Middle frontal gyrus (tissue), 1 donor: ENCODE measurements around the gene FBRSL1.

ENCODE experiments used
- DNase-seq: peaks from one replicate; pipeline ENCODE4 v3.0.0-alpha.2; 2015; ENCODE audit warnings: low spot score; ENCODE audit errors: extremely low spot score

Gene FBRSL1

DNA sequence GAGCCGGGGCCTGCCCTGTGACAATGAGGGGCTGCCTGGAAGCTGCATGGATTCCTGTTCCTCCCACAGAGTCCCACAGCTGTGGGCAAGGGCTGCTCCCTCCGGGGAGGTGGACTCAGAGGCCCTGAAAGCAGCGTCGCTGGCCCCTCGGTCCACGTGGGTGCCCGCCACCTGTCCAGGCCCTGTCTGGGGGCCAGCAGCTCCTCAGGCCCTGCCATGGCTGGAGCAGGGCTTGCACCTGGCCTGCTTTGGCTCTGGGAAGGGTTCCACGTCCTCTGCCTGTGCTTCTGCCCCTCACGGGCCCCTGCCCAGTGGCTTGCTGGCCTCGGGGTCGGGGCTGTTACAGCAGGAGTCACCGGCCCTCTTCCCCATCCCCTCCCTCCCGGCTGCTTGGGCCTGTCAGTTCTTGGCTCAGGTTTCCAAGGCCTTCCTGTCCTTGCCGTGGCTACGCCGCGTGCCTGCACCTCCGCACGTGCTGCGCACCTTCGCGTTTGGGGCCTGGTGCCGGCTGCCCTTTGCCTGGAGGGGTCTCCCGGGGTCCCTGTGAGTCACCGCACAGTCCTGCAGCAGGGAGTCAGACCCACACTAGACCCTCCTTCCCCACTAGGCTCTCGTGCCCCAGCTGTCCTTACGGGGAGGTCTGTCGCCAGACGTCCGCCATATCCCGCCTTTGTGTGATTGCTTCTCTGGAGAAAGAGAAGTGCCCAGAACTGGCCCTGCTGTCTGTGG, 5.8 kb downstream of the FBRSL1 start:
- no peak for DNase-seq

DNA sequence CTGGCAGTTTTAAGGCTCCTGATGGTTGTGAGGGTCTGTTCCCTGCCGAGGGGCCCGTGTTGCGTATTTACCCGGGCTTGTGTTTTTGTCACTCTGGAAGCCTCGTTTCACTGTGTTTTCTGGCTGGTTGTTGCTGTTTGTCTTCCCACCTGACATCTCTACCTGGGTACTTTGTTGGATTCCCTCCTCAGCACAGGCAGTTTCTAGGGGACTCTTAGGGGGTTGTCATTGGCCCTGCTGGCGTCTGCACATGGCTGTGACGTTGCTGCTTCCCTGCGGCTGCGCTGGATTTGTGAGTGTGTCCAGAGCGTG, 6.4 kb downstream of the FBRSL1 start:
- DNase-seq, result no peak

DNA sequence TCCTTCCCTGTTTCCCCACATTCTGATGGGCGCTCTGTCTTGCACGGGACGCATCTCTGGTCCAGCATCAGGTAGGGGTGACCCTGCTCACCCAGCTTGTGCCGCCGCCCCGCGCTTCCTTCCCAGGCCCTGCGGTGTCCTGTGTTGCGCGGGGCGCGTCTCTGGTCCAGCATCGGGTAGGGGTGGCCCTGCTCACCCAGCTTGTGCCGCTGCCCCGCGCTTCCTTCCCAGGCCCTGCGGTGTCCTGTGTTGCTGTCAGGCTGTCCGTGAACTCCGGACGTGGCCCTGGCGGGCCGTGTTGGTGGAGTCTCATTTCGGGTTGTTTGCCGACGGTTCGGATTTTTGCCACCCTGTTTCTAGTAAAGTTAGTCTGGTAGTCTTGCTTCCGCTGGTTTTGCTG, 6.8 kb downstream of the FBRSL1 start:
- no peak for DNase-seq

DNA sequence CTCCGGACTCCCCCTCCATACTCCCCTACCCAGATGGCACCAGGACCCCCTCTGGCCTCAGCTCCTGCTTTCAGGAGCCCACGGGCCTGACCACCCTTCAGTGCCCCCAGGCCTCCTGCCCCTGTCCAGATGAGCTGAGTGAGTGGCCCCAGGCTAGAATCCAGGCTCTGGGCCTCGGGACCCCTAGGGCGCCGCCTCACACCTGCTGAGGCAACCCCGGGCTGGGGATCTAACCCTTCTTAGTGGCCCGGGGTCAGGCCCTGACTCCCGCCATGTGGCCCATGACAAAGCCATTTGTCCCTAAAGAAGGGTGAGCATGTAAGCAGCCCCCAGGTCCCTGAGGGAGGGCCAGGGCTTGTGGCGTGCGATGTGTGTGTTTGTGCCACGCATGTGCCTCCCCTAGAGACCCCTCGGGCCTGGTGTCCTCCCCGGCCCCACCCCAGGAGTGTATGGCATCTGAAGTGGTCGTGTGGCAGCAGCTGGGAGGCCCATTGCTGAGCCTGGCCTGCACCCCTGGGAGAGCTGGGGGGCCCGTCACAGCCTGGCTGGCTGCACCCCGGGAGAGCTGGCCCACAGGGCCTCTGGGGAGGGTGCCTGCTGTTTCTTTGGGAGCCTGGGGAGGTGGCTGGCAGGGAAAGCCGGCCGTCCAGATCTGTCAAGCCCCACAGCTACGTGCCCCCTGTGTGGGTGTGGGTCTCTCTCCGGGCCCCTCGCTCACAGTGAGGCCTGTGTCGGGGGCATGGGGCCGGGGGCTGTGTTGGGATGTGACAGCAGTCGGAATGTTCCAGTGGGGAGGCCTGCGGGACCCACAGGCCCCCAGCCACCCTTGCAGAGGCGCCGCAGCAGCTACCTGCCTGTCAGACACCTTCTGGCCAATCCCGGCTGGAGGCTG, 7.8 kb downstream of the FBRSL1 start:
- no peak for DNase-seq

DNA sequence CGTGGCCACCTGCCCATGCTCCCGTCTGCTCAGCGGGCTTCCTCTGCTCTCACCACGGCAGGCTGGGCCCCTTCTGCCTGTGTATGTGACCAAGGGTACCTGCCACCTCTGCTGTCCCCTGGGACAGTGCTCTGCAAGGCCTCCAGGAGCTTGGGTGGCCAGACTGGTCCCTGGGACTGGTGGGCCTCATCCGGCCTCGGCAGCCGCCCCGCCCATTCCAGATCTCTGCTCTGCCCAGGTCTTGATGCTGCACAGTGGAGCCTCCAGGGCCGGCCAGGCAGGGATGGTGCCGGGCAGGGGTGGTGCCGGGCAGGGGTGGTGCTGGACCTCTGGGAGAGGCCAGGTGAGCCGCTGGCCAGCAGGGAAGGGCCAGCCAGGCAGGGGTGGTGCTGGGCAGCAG, 9.0 kb downstream of the FBRSL1 start:
- DNase-seq, result no peak

DNA sequence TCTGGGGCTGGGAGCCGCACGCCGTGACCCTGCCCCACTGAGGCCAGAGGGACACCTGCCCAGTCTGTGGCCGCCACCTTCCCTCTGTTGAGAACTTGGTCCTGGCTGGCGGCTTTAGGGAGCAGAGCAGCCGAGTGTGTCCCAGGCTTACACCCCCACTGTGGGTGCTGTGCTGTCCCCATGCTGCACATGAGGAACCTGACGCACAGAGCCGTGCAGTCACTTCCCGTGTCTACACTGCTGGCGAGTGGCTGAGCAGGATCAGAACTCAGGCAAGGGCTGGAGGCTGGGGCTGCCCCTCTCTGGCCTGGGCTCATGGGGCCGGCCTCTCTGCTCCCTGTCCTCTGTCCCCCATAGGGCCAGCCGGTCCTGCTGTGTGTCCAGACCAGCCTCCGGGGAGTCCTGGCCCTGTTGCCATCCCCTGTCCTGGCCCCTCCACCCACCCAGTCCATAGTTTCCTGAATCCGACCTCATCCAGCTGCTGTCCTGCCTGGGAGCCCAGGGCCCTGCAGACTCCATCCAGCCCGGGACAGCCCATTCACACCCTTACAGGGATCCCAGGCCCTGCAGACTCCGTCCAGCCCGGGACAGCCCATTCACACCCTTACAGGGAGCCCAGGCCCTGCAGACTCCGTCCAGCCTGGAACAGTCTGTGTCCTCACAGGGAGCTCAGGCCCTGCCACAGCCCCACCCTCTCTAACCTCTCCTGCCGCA, 10.3 kb downstream of the FBRSL1 start:
- DNase-seq, result no peak

DNA sequence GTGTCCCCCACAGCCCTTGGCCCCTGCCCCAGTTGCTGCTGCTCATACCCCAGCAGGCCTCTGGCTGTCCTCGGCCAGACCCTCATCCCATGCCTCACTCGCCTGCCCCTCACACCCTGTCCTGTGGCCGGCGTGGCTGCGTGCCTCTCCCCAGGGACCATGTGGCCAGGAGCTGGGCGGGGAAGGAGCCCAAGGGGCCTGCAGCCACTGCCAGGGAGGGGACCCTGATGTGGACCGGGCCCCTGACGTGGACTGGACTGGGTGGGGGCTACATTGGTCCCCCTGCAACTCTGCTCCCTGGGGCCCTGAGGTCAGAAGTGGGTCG, 10.9 kb downstream of the FBRSL1 start:
- DNase-seq, result no peak

DNA sequence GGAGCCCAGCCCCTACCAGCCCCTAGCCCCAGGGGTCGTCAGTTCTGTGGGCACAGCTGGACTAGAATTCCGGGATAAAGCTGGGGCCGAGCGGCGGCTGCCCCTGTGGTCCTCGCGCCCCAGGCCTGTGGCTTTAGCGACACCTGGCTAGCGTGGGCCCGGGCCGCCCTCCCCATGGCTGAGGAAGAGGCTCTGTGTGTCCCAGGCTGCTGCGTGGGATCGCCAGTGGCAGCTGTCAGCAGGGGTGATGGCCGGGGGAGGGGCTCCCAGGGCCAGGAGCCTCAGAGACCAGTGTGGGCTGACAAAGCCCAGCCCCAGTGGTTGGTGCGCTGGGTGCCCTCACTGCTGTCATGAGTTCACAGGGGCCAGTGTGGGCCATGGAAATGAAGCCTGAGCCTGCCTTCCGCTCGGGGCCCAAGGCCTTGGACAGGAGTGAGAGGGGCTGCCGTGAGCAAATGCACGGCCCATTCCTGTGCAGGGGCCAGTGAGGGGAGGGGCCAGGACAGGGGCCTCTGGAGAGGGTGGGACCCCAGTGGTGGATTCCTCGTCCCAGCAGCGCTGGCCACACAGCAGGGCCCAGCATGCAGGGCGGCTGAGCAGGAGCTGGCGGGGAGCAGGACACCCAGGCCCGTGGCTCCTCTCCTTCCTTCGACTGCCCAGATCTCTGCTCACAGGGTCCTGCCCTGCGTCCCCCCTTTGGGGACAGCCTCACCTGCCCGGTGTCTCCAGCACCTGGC, 11.4 kb downstream of the FBRSL1 start:
- DNase-seq, result no peak

DNA sequence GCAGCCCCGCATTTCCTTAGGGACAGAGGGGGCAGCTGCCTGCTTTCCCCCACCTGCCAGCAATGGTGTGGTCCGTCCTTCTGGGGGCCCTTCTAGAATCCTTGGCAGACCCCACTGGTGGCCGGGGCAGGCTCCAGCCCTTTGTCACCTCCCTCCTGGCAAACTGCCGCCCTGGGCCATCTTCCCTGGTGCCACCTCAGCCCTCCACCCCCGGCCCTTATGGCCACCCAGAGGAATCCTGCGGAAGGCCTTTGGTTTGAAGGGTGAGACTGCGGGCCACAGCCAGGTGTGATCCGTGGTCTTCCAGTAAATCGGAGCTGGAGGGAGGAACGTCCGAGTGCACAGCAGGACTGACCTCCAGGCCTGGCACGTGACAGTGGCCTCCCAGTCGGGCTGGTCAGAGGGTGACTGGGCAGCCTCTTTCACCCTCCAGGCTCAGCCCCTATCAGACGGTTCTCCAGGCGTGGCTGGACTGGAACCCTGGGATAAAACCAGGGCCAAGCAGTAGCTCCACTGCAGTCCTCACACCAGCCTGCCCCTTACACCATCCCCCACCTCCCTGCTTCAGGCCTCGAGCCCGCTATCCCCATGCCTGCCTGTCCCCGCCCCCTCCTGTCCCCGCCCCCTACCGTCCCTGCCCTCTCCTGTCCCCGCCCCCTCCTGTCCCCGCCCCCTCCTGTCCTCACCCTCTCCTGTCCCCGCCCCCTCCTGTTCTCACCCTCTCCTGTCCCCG, 12.4 kb downstream of the FBRSL1 start:
- DNase-seq, result no peak

DNA sequence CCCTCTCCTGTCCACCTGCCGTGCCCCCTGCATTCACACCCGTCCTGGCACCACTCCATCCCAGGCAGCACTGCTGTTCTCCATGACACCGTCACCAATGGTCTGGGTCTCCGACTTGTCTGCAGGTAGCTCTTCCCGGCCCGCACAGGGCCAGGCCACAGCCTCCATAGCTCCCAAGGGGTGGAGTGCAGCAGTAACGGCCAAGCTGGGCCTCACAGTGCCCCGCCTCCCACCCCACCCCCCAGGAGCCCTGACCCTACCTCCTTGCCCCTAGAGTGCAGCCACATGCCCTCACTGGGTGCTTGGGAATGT, 12.9 kb downstream of the FBRSL1 start:
- DNase-seq, result no peak

DNA sequence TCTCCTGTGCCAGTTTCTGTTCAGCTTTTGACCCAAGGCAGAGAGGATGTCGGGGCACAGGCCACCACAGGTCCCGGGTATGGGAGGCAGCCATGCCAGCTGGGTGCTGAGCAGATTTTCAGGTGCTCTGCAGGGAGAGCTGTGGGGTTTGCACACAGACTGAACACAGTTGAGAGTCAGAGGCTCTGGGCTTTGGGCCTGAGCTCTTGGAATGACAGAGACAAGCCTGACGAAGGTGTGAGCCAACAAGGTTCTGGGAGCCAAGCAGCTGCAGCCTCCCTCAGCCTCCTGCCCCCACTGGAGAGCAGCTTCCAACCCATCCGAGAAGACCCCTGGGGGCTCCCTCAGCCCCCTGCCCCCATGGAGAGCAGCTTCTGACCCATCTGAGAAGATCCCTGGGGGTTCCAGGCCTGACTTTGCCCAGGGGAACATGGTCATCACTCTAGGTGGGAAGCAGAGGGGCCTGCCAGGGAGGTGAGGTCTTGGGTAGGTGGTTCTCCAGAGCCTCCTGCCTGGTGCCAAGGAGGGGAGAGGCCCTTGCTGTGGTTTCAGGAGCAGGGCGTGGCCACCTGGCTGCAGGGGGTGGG, 13.8 kb downstream of the FBRSL1 start:
- no peak for DNase-seq

DNA sequence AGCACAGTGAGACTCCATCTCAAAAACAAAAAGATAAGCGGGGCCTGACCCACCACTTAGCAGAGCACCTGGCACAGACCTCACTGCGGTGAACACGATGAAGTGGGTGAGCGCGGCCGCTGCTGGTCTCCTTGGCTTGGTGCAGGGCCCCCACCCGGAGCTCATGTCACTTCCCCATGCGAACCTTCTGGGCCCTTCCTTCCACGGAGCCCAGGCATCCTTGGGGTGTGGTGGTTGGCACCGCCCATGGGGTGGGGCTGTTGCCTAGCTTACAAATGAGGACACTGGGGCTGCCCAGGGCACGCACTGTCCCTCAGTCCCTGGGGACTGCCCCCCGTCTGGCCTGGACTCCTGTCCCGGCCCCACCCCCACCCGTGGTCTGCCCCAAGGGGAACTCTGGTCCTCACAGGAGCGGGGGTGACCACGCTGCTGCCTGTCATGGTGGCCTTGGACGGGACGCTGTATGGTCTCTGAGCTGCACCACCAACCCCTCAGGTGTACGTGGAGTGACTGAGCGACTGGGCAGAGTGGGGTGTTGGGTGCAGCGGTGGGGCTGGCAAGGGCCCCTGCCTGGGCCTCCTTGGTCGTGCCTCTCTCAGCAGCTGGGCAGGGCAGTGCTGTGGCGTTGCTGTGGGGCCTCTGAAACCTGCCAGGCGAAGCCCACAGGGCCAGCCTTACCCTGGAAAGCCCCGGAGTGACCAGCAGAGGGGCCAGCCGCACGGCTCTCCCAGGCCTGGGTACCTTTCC, 15.3 kb downstream of the FBRSL1 start:
- DNase-seq, result no peak

DNA sequence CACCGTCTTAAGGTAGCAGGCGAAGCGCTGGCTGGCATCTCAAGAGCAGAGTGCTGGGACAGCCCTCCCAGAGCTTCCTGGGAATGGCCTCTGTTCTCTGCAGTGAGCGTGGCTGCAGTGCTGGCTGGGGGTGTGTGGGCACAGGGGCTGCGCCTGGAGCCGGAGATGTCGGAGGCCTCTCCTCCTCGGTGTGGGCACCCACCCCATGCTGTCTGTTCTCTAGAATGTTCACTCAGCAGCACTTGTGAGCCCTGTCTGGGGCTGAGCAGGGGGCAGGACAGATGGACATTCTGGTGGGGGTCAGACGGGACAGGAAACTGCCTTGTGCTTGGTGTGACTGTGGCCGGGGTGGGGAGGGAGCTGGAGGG, 15.9 kb downstream of the FBRSL1 start:
- no peak for DNase-seq

DNA sequence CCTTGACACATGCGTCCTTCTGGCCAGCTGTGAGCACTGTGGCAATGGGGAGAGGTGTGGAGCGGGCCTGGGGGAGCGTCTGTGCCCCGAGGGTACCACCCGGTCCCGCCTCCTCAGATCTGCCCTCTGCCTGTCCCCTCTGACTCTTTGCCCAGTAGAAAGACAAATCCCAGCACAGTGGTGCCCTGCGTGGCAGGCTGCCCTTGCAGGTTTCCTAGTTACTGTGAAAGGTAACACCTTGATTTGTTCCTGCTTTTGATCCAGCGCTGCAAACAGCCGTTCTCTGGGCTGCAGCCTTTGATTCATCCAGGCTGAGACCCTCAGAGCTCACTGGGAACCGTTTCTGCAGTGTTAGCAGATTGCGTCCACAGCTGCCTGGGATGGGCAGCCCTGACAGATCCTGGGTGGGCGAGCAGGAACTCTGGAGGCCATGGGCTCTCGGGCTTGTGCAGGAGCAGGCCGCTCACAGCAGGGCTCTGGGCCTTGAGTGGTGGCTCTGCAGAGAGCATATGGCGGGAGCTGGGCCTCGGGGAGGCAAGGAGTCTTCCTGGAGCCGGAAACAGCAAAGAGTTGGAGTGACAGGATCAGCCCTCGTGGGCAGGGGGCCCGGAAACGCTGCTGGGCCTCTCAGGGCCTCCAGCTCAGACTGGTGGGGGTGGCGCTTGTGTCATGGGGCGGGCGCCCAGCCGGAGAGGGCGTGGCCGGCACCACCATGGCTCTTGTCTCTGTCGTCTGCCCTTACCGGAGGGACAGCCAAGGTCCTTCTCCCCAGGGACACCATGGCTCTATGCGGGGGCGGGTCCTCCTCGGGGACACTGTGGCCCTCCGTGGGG, 16.6 kb downstream of the FBRSL1 start:
- DNase-seq, result no peak

DNA sequence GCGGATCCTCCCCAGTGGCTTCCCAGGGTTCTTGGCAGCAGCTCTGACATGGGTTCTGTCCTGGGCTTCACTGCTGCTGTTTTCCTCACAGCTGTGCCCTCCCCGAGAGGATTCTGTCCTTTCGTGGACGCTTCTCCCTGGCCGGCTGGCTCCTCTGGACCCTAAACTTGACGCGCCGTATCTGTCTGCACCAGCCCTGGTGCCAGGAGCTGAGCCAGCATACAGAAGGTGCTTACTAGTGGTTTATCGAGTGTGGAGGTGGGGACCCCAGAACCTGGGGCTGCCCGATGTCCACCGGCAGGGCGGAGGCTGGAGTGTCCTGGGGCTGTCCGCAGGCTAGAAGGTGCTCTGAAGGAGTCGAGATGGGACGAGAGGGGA, 17.2 kb downstream of the FBRSL1 start:
- DNase-seq, result no peak

DNA sequence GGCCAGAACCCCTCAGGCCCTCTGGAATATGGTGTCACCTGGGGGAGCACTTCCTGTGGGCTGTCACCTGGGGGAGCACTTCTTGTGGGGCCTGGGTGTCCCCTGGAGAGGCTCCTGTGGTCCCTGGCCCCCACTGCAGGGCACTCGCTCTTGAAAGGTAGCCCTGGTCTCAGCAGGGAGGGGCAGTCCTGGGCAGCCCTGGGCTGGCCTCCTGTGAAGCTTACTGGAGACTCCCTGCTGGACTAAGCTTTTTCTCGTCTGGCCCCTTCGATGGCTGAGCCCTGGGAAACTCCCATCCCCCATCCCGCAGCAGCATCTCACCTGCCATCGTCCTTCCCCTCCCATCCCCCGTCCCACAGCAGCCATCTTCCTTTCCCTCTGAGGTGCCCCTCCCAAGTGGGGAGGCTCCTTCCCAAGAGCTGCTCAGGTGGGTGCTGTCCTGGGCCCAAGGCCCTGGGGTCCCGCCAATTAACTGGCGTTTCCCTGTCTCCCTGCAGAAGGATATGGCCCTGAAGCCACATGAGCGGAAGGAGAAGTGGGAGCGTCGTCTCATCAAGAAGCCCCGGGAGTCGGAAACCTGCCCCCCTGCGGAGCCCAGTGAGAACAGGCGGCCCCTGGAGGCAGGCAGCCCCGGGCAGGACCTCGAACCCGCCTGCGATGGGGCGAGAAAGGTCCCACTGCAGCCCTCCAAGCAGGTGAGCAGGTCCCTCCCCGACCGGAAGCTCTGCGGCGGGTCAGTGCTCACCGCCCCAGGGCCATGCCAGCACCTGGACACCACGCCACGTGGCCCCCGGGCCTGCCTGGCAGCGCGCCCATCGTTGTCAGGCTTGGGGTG, 17.9 kb downstream of the FBRSL1 start:
- DNase-seq, result no peak

DNA sequence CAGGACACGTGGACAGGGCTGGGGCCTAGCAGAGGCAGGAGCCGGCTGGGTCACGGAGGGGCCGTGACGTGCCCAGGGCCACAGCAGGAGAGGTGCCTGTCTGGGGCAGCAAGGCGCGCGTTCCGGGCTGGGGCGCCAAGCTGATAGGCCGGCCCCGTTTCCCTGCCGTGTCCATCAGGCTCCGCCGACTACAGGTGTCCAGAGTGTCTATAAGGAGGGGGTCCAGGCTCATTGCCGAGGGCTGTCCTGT, 18.5 kb downstream of the FBRSL1 start:
- no peak for DNase-seq

DNA sequence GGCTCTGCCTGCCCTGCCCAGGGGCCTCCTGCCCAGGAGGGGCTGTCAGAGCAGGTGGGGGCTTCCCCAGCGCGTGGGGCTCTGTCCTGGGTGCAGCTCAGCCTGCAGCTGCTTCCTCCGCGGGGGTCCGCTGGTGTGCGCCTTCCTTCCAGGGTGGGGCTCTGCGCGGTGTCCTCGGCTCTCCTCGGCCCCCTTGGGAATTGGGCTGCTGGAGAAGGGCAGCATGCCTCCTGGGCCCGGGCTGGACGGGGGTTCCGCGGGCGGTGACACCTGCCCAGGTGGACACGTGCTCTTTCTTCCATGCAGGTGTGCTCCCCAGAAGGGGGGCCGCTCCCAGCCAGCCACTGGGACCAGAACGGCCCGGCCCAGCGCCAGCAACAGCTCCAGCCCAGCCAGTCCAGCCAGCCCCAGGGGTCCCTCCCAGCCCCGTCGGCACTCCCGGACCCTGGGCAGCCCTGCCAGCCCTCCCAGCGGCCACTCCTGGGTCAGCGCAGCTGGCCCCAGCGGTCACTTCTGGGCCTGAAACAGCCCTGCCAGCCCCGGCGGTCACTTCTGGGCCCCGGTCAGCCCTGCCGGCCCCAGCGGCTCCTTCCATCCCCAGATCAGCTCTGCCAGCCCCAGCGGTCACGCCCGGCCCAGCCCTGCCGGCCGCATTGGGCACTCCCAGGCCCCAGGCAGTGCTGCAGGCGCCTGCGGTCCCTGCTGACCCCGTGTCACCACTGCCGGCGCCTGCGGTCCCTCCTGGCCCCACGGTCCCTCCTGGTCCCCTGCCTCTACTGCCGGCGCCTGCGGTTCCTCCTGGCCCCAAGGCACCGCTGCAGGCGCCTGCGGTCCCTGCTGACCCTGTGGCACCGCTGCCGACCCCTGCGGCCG, 19.1 kb downstream of the FBRSL1 start:
- no peak for DNase-seq
